HCT116 (cell line): ENCODE data around the gene MYO10.

Source experiments
- CEBPB ChIP-seq: IDR thresholded peaks from 2 replicates; pipeline ENCODE4 v1.6.1; 2012; ENCODE audit warnings: low read depth
- EZH2 ChIP-seq: fragments of 200-600 bp; sonication (generic); IDR thresholded peaks from 2 replicates; pipeline ENCODE4 v1.6.1; 2017; ENCODE audit warnings: antibody characterized with exemption, mixed run types
- EZH2phosphoT487 ChIP-seq: fragments of 200-600 bp; IDR thresholded peaks from 2 replicates; pipeline ENCODE4 v1.6.1; 2018; ENCODE audit warnings: antibody characterized with exemption, borderline replicate concordance
- POLR2A ChIP-seq: IDR thresholded peaks from 2 replicates; pipeline ENCODE4 v1.7.0; 2011; ENCODE audit warnings: borderline replicate concordance; ENCODE audit not compliant: insufficient read depth, insufficient read length; ENCODE audit errors: extremely low read depth
- POLR2AphosphoS5 ChIP-seq: IDR thresholded peaks from 2 replicates; pipeline ENCODE4 v1.6.1; 2011; ENCODE audit warnings: mild to moderate bottlenecking, low read depth, low read length, moderate library complexity
- RAD21 ChIP-seq: IDR thresholded peaks from 2 replicates; pipeline ENCODE4 v1.6.1; 2012; ENCODE audit warnings: low read depth, mild to moderate bottlenecking
- REST ChIP-seq: IDR thresholded peaks from 2 replicates; pipeline ENCODE4 v1.6.1; 2012; ENCODE audit warnings: low read depth
- SIN3A ChIP-seq: IDR thresholded peaks from 2 replicates; pipeline ENCODE4 v1.6.1; 2012; ENCODE audit warnings: low read depth
- SRF ChIP-seq: IDR thresholded peaks from 2 replicates; pipeline ENCODE4 v1.6.1; 2012; ENCODE audit warnings: low read depth
- ZNF274 ChIP-seq: fragments of 200-500 bp; sonication (Bioruptor generic); IDR thresholded peaks from 2 replicates; pipeline ENCODE4 v1.6.1; 2014; ENCODE audit warnings: mild to moderate bottlenecking, low read depth, low read length, inconsistent platforms
- TF ChIP-seq, protein P1 (sequence below), 3 experiments: fragments of 200-600 bp in 1 of 3; sonication (generic) in 1 of 3; IDR thresholded peaks in 2 of 3; conservative IDR thresholded peaks in 1 of 3; 2 replicates each; pipeline ENCODE4 v1.5.1; 2012 to 2017; ENCODE audit warnings: low read depth in 2 of 3, low read length in 2 of 3, antibody characterized with exemption in 1 of 3, borderline replicate concordance in 1 of 3, control low read depth in 1 of 3, mild to moderate bottlenecking in 1 of 3, mixed read lengths in 1 of 3, mixed run types in 1 of 3, moderate library complexity in 1 of 3; ENCODE audit not compliant: insufficient read depth in 1 of 3
- TF ChIP-seq, protein P2 (sequence below): IDR thresholded peaks from 2 replicates; pipeline ENCODE4 v1.6.1; 2012

GRCh38 chr5:16773991-16774390 lies 162.1 kb downstream of the MYO10 start:
- TF ChIP-seq REST = no peak
- TF ChIP-seq, protein P1, sequence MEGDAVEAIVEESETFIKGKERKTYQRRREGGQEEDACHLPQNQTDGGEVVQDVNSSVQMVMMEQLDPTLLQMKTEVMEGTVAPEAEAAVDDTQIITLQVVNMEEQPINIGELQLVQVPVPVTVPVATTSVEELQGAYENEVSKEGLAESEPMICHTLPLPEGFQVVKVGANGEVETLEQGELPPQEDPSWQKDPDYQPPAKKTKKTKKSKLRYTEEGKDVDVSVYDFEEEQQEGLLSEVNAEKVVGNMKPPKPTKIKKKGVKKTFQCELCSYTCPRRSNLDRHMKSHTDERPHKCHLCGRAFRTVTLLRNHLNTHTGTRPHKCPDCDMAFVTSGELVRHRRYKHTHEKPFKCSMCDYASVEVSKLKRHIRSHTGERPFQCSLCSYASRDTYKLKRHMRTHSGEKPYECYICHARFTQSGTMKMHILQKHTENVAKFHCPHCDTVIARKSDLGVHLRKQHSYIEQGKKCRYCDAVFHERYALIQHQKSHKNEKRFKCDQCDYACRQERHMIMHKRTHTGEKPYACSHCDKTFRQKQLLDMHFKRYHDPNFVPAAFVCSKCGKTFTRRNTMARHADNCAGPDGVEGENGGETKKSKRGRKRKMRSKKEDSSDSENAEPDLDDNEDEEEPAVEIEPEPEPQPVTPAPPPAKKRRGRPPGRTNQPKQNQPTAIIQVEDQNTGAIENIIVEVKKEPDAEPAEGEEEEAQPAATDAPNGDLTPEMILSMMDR (IDR thresholded peaks at IDR 0.05 in 2 of 3, conservative IDR thresholded peaks at IDR 0.05 in 1 of 3; ENCODE audit: borderline replicate concordance in 1 of 3, insufficient read depth in 1 of 3, low read depth in 2 of 3, low read length in 2 of 3) = no peak
- TF ChIP-seq, protein P2, sequence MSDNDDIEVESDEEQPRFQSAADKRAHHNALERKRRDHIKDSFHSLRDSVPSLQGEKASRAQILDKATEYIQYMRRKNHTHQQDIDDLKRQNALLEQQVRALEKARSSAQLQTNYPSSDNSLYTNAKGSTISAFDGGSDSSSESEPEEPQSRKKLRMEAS = no peak
- no peak for TF ChIP-seq RAD21
- no peak for TF ChIP-seq POLR2AphosphoS5
- TF ChIP-seq POLR2A = no peak
- TF ChIP-seq CEBPB = no peak
- TF ChIP-seq EZH2phosphoT487 = no peak
- TF ChIP-seq SRF = no peak
- TF ChIP-seq ZNF274 = no peak
- TF ChIP-seq SIN3A = no peak
- no peak for TF ChIP-seq EZH2
